ENCODE data around the gene ZSCAN5A.
"Not testable (repeated sequence)": the region's sequence is repeated elsewhere in the genome, so short reads cannot be mapped to it uniquely, and the experiment has no call there.

Gene ZSCAN5A

DNA sequence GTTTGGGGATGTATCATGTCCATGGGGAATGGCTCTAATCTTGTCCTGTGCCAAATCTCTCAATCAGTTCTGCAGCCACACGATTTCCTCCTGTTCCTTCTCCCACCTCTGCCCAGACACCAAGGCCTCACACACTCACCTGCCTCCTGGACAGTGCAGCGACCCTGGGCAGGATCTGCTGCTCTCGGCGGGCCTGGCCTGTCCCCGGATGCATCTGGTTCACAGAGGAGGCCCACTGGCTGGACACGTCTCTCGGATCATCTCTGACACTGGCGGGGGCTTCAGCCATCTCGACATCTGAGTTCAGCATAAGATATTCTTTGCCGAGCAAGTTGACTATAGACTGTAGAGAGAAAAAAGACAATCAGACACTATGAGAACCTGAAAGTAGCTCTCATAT, 122.9 kb downstream of the ZSCAN5A start:
- no peak for DNase-seq (ENCODE audit: low read depth)
- H3K4me3 ChIP-seq (ENCODE audit: low read depth, low read length), result no peak overlapping the region
- TF ChIP-seq CTCF (IDR thresholded peaks at IDR 0.05; ENCODE audit: low read depth, low read length, missing control alignments), result no peak
- in situ Hi-C loops (cut with HindIII; ENCODE audit: low sequenced_read_pairs), result no loop called here

GRCh38 chr19:56191115-56191514, 123.5 kb downstream of the ZSCAN5A start:
- no peak for TF ChIP-seq CTCF (IDR thresholded peaks at IDR 0.05; ENCODE audit: low read depth, low read length, missing control alignments)
- in situ Hi-C loops (cut with HindIII; ENCODE audit: low sequenced_read_pairs), result no loop called here
- no peak overlapping the region for H3K4me3 ChIP-seq (ENCODE audit: low read depth, low read length)
- DNase-seq (ENCODE audit: low read depth), result no peak

GRCh38 chr19:56189785-56190184, 124.9 kb downstream of the ZSCAN5A start:
- no peak for DNase-seq (ENCODE audit: low read depth)
- in situ Hi-C loops (cut with HindIII; ENCODE audit: low sequenced_read_pairs), result no loop called here
- TF ChIP-seq CTCF (IDR thresholded peaks at IDR 0.05; ENCODE audit: low read depth, low read length, missing control alignments), result no peak
- no peak overlapping the region for H3K4me3 ChIP-seq (ENCODE audit: low read depth, low read length)

DNA sequence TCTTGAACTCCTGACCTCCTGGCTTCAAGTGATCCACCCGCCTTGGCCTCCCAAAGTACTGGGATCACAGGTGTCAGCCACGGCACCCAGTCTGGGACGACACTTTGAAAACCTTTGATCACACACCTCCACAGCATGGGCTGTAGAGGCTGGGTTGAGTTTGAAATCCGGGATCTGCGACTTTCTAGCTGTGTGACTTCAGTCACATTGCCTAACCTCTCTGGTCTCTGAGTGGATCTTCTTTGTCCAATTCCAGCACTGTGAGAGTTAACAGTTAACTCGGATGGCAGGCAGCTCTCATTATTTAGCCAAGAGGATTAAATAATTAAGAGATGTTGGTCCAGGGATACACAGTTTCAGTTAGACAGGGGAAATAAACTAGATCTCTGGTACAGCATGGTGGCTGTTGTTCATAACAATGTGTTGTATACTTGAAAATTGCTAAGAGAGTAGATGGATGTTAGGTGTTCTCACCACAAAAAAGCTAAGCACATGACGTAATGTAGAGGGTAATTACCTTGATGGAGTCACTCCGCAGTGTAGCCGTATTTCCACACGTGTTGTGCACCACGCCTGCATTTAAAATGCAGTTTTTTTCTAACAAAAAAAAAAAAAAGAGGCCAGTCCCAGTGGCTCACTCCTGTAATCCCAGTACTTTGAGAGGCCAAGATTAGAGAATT, 136.9 kb downstream of the ZSCAN5A start:
- TF ChIP-seq CTCF (IDR thresholded peaks at IDR 0.05; ENCODE audit: low read depth, low read length, missing control alignments), result no peak
- in situ Hi-C loops (cut with HindIII; ENCODE audit: low sequenced_read_pairs), result no loop called here
- no peak overlapping the region for H3K4me3 ChIP-seq (ENCODE audit: low read depth, low read length)
- no peak for DNase-seq (ENCODE audit: low read depth)

DNA sequence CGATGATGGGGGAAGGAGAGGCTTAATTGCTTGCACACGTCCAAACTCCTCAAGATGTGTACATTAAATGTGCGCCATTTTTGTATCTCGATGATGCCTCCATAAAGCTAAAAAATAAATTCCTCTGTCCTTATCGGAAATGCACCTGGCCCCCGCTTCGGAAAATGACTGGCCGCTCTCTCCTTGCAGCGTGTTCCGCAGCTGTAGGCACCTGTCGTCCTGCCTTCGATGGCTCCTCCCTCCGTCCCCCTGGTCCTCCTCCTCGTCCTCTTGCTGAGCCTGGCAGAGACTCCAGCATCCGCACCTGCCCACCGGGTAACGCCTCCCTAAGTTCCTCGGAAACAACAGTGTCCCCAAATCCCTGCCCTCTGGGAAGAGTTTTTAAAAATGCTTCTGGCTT, 137.8 kb downstream of the ZSCAN5A start:
- DNase-seq (ENCODE audit: low read depth), result no peak
- TF ChIP-seq CTCF (IDR thresholded peaks at IDR 0.05; ENCODE audit: low read depth, low read length, missing control alignments), result no peak
- in situ Hi-C loops (cut with HindIII; ENCODE audit: low sequenced_read_pairs), result no loop called here
- no peak overlapping the region for H3K4me3 ChIP-seq (ENCODE audit: low read depth, low read length)

DNA sequence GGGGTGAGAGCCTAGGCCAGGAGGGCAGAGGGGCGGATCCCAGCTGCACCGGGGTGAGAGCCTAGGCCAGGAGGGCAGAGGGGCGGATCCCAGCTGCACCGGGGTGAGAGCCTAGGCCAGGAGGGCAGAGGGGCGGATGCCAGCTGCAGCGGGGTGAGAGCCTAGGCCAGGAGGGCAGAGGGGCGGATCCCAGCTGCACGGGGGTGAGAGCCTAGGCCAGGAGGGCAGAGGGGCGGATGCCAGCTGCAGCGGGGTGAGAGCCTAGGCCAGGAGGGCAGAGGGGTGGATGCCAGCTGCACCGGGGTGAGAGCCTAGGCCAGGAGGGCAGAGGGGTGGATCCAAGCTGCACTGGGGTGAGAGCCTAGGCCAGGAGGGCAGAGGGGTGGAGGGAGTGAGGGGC, 138.3 kb downstream of the ZSCAN5A start:
- in situ Hi-C loops (cut with HindIII; ENCODE audit: low sequenced_read_pairs); DNase-seq (ENCODE audit: low read depth); H3K4me3 ChIP-seq (ENCODE audit: low read depth, low read length): not testable (repeated sequence)

- H3K4me3 ChIP-seq (ENCODE audit: low read depth, low read length); in situ Hi-C loops (cut with HindIII; ENCODE audit: low sequenced_read_pairs); DNase-seq (ENCODE audit: low read depth): not testable (repeated sequence)
These were observed 138.8 kb downstream of the ZSCAN5A start, which contains the start of gene GALP for GRCh38 chr19:56175861-56176307. Gene GALP (plus strand): TSS chr19:56176008. CDS start chr19:56177109, 1,101 bp downstream.

Measured in astrocyte of the cerebellum (primary cell).